Aorta (tissue), 5 donors: Measurements from ENCODE around the gene RASL12. TPM values are rescaled to one million over a fixed set of nuclear protein-coding genes. Genes with fewer than 3 reads are reported as not detected.
A peak's percentile ranks its signal among the peaks of the same experiment; 100 is the strongest.

Source experiments
- ATAC-seq: fragments of 200-7000 bp; cut with Tn5 transposase; one replicate; pipeline ENCODE4 v1.9.1; 2022; ENCODE audit warnings: moderate library complexity; ENCODE audit not compliant: low FRiP score
- DNase-seq, 2 donors: peaks; one replicate each; pipeline ENCODE4 v3.0.0-alpha.2; 2020
- H3K27ac ChIP-seq, 2 donors: one replicate each; pipeline ENCODE4 v1.5.1; 2013; ENCODE audit warnings: low read length in 2 of 2, mild to moderate bottlenecking in 2 of 2, moderate library complexity in 2 of 2, control low read depth in 1 of 2, inconsistent platforms in 1 of 2, low read depth in 1 of 2
- H3K27me3 ChIP-seq, 2 donors: one replicate each; pipeline ENCODE4 v1.6.1; 2013; ENCODE audit warnings: control low read depth in 1 of 2, low read length in 1 of 2, mild to moderate bottlenecking in 1 of 2, moderate library complexity in 1 of 2; ENCODE audit not compliant: insufficient read depth in 2 of 2, control insufficient read depth in 1 of 2
- H3K36me3 ChIP-seq, 2 donors: one replicate each; pipeline ENCODE4 v1.6.1; 2013; ENCODE audit warnings: control low read depth in 1 of 2, low read length in 1 of 2, mild to moderate bottlenecking in 1 of 2; ENCODE audit not compliant: insufficient read depth in 2 of 2, control insufficient read depth in 1 of 2
- H3K4me1 ChIP-seq, 2 donors: one replicate each; pipeline ENCODE4 v1.6.1; 2013; ENCODE audit warnings: low read length in 2 of 2, control low read depth in 1 of 2, mild to moderate bottlenecking in 1 of 2, moderate library complexity in 1 of 2; ENCODE audit not compliant: insufficient read depth in 2 of 2, control insufficient read depth in 1 of 2
- H3K4me3 ChIP-seq, 2 donors: one replicate each; pipeline ENCODE4 v1.5.1; 2013; ENCODE audit warnings: low read length in 2 of 2, control low read depth in 1 of 2, mild to moderate bottlenecking in 1 of 2
- H3K9me3 ChIP-seq: one replicate; pipeline ENCODE4 v1.6.1; 2013; ENCODE audit warnings: mild to moderate bottlenecking, low read length; ENCODE audit not compliant: control insufficient read depth
- WGBS, 2 donors: extraction: QIAGEN DNeasy Blood & Tissue Kit; methylation state at CpG; one replicate each; pipeline ENCODE4 v1.1.7; 2013; 5-methylcytosine and 5-hydroxymethylcytosine counted together
- intact Hi-C, 2 donors: fragments of 100-400 bp; cut with DNase I; formaldehyde crosslinking; loops; one replicate each; pipeline versions ENCODE4 v1.14.2 to v1.15.0; 2022
- polyA plus RNA-seq, 2 donors: library from polyadenylated mRNA; stranded (reverse); fragments of 200-250 nt; gene quantifications; one replicate each; pipeline ENCODE4 v1.2.3, GENCODE V29; 2013
- total RNA-seq, 2 donors: library from RNA; stranded (reverse); fragmentation: NEBNext Ultra II Directional; extraction: Animal tissue kit (Norgen Biotek cat#: 25700); gene quantifications; one replicate each; pipeline ENCODE4 v1.2.1, GENCODE V29; 2021
- donor health status: healthy with polysubstance abuse.
- donor health status: Bipolar disorder and iron deficiency.
- donor health status: DM: no; HTN: no; CAD: no.
- donor health status: DM: no; HTN: no; CAD: no.
- donor health status: DM: yes; HTN: yes; CAD: no.

RASL12 gene
- total and polyA plus RNA-seq, 4 donors = 51.3 to 171 (median 84.5) TPM

DNA sequence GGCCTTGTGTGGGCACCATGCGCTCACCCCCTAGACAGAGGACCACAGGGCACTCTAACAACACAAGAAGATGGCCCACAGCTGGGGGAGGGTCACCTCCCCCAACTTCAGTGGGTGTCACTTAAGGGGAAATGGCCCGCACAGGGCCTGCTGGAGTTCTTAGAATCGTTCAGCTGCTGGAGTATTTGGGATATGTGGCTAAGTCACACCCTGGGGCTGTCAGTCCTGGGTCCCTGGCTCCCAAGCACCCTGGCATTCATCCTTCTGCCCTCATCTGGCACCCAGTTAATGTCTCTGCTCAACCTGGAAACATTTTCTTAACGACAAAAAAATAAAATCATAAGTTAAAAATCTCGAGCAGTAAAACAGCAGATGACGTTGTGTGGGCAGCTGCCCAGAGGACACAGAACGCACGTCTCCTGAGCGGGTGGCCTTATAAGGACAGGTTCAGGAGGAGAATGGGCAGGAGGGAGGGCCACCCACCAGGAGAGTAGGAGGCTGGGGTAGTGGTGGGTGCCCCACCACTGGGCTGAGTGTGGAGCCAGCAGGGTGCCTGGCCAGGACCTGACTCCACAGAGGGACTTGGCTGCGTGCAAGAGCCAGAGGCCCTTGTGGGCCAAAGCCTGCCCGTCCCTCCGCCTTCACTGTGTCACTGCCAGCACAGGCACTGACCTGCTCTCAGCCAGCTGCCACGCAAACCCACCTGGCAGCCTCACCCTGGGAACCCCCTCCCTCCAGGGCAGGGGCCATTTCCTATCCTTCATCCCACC is 20.3 kb upstream of the RASL12 start:
- ATAC-seq (peak; percentile 90), DNase-seq (peak; percentile 95 to 97)
- H3K4me3 ChIP-seq = no peak overlapping the region
- no peaks in the 10 kb centered on the region for H3K36me3 ChIP-seq
- H3K27ac ChIP-seq = peak overlapping the region; percentile 92 to 98
- H3K27me3 ChIP-seq = no peaks in the 10 kb centered on the region
- peaks cover 2 to 6% of the 10 kb centered on the region in 2 donors for H3K4me1 ChIP-seq
- H3K9me3 ChIP-seq = no peaks in the 10 kb centered on the region
- 5 to 7% methylated on average over 11 to 13 of the region's 13 CpGs for WGBS, 2 donors
- intact Hi-C loops = loop anchor here in 1 of 2 donors (2.0 kb wide), 1 partner anchor 21 kb away; the partner anchor contains the start of gene RASL12

DNA sequence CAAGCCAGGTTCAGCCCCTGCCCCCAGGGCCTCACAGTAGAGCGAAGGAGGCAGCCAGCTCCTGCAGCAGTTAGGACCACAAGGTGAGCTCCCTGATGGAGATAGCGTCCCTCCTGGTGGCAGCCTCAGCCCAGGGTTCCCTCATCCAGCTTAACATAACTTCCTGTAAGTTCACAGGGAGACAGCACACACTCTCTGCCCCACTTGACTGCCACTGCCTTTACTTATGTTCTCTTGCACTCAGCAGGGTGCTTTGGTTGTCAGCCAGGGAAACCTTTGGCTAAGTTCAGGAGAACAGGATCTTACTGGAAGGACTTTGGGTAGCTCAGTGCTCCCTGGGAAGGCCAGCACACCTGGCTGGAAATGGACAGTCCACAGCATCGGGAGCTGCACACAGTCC is 19.6 kb upstream of the RASL12 start:
- WGBS, 2 donors = 21 to 29% methylated on average over 3 of the region's 3 CpGs
- DNase-seq = no peak
- ATAC-seq = no peak
- no peaks in the 10 kb centered on the region for H3K9me3 ChIP-seq
- H3K4me3 ChIP-seq = no peak overlapping the region
- H3K27me3 ChIP-seq = no peaks in the 10 kb centered on the region
- no peaks in the 10 kb centered on the region for H3K36me3 ChIP-seq
- intact Hi-C loops = no loop called here
- peaks cover 2 to 6% of the 10 kb centered on the region in 2 donors for H3K4me1 ChIP-seq
- peak overlapping the region; percentile 92 to 98 for H3K27ac ChIP-seq

GRCh38 chr15:65086680-65087111 is 18.9 kb upstream of the RASL12 start:
- no peaks in the 10 kb centered on the region for H3K36me3 ChIP-seq
- 47 to 51% methylated on average over 6 of the region's 6 CpGs for WGBS, 2 donors
- H3K4me3 ChIP-seq = no peak overlapping the region
- ATAC-seq (no peak), DNase-seq (peak; percentile 45 to 57)
- H3K9me3 ChIP-seq = no peaks in the 10 kb centered on the region
- intact Hi-C loops = no loop called here
- peak overlapping the region; percentile 92 to 98 for H3K27ac ChIP-seq
- no peaks in the 10 kb centered on the region for H3K27me3 ChIP-seq
- H3K4me1 ChIP-seq = peaks cover 2 to 6% of the 10 kb centered on the region in 2 donors

DNA sequence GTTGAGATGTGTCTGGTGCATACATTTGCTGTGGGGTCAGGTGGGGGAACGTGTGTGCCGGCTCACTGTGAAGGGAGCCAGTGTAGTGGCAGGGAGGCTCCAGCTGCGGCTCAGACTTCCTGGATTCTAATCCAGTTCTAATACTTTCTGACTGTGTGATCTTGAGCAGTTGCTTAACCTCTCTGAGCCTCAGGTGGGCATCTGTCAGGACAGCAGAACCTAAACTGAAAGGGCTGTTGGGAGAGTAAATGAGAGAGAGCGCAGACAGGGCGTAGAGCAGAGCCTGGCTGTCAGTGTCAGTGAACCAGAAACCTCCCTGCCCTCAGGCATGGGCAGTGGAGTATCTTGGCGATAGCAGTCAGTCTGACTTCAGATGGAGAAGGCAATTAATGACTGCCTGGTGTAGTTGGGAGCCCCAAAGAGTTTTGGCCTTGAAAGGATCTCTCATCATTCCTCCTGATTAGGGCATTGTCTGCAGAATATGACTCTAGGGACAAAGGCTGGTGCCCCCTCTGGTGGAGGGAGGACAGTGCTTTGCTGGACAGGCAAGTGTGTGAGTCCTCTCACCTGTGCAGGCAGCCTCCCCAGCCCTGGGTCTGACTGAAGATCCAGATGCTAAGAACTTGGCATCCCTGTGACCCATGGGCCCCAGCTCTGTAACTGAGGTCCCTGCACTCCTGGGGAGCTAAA is 18.3 kb upstream of the RASL12 start:
- Histone ChIP-seq H3K9me3 (no peaks in the 10 kb centered on the region), H3K4me3 (no peak overlapping the region), H3K36me3 (no peaks in the 10 kb centered on the region), H3K4me1 (peaks cover 2 to 6% of the 10 kb centered on the region in 2 donors), H3K27ac (peak overlapping the region; percentile 92 to 98), H3K27me3 (no peaks in the 10 kb centered on the region)
- intact Hi-C loops = loop anchor here in 1 of 2 donors (2.0 kb wide), 1 partner anchor 19 kb away; the partner anchor contains the start of gene RASL12
- WGBS, 2 donors = 63 to 66% methylated on average over 6 of the region's 6 CpGs
- DNase-seq (no peak), ATAC-seq (no peak)

GRCh38 chr15:65085207-65085753 is 17.5 kb upstream of the RASL12 start:
- intact Hi-C loops = loop anchor here in 1 of 2 donors (2.0 kb wide), 1 partner anchor 18 kb away; the partner anchor contains the start of gene RASL12
- no peaks in the 10 kb centered on the region for H3K27me3 ChIP-seq
- H3K9me3 ChIP-seq = no peaks in the 10 kb centered on the region
- ATAC-seq (no peak), DNase-seq (peak; percentile 73 to 76)
- H3K4me1 ChIP-seq = peaks cover 2 to 6% of the 10 kb centered on the region in 2 donors
- peak overlapping the region; percentile 92 to 98 for H3K27ac ChIP-seq
- no peak overlapping the region for H3K4me3 ChIP-seq
- H3K36me3 ChIP-seq = no peaks in the 10 kb centered on the region
- WGBS, 2 donors = 50 to 52% methylated on average over 8 of the region's 8 CpGs

GRCh38 chr15:65084500-65085206 is 16.9 kb upstream of the RASL12 start:
- ATAC-seq (no peak), DNase-seq (peak in 1 of 2 donors; percentile 77)
- Histone ChIP-seq H3K4me3 (no peak overlapping the region), H3K27me3 (no peaks in the 10 kb centered on the region), H3K9me3 (no peaks in the 10 kb centered on the region), H3K36me3 (no peaks in the 10 kb centered on the region), H3K27ac (peak overlapping the region; percentile 92 to 98), H3K4me1 (peaks cover 2 to 6% of the 10 kb centered on the region in 2 donors)
- intact Hi-C loops = loop anchor here in 1 of 2 donors (2.0 kb wide), 1 partner anchor 18 kb away; the partner anchor contains the start of gene RASL12
- 71 to 78% methylated on average over 7 of the region's 7 CpGs for WGBS, 2 donors

DNA sequence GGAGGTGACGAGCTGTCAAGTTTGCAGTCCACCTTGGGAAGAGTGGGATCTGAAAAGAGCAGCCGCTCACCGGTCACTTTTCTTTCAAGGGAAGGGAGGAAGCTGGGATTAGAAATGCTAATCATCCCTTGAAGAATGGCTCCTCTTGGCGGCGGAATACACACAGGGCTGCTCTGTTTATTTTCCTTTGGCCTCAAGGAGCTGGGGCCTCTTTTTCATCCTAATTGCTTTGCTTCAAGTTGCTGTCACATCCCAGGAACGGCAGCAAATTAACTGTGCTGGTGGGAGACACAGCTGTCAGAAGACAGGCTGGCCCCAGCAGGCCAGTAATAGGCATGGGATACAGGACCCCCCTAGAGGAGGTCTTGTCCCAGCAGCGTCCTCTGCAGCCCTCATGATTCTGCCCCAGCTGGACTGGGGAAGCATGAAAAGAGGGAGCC is 15.5 kb upstream of the RASL12 start:
- no peak overlapping the region for H3K4me3 ChIP-seq
- no peaks in the 10 kb centered on the region for H3K9me3 ChIP-seq
- H3K27me3 ChIP-seq = no peaks in the 10 kb centered on the region
- ATAC-seq = no peak
- no peaks in the 10 kb centered on the region for H3K36me3 ChIP-seq
- 32 to 43% methylated on average over 7 of the region's 7 CpGs for WGBS, 2 donors
- H3K27ac ChIP-seq = peak overlapping the region; percentile 39 to 62
- peaks cover 0 to 6% of the 10 kb centered on the region in 2 donors for H3K4me1 ChIP-seq
- intact Hi-C loops = no loop called here
- peak in 1 of 2 donors; percentile 35 for DNase-seq

DNA sequence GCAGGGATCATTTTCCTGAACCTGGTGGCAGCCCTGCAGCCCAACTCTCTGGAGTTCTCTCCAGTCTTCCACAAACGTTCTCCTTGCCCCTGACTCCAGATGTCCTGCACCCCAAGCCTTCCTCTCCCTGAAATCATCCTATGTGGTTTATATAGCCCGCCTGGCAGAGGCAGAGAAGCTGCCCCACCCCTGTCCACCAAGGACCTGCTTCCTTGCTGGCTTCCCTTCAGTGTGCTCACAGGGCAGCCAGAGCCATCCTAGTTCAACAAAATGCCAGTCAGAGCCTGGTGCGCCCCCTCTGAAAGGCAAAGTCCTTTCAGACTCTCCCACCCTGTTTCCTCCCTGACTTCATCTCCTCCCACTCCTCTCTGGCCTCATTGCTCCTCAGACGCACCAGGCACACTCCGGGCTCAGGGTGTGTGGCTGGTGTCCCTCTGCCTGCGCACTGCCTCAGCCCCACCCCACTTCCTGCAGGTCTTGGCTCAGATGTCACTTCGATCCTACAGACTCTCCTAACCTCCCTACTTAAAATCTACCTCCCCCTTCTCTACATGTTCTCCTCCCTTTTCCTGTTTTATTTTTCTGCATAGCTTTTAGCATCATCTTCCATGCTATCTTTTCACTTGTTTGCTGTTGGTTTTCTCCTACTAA is 14.6 kb upstream of the RASL12 start:
- no peaks in the 10 kb centered on the region for H3K36me3 ChIP-seq
- H3K4me3 ChIP-seq = no peak overlapping the region
- peaks cover 0 to 6% of the 10 kb centered on the region in 2 donors for H3K4me1 ChIP-seq
- no peaks in the 10 kb centered on the region for H3K9me3 ChIP-seq
- peak overlapping the region; percentile 29 to 62 for H3K27ac ChIP-seq
- ATAC-seq = no peak
- intact Hi-C loops = no loop called here
- no peaks in the 10 kb centered on the region for H3K27me3 ChIP-seq
- DNase-seq = no peak
- 7 to 8% methylated on average over 7 of the region's 7 CpGs for WGBS, 2 donors
